ENCODE measurements around the gene CDKN2B.
"Not testable (repeated sequence)": the region's sequence is repeated elsewhere in the genome, so short reads cannot be mapped to it uniquely, and the experiment has no call there.

Gene CDKN2B

DNA sequence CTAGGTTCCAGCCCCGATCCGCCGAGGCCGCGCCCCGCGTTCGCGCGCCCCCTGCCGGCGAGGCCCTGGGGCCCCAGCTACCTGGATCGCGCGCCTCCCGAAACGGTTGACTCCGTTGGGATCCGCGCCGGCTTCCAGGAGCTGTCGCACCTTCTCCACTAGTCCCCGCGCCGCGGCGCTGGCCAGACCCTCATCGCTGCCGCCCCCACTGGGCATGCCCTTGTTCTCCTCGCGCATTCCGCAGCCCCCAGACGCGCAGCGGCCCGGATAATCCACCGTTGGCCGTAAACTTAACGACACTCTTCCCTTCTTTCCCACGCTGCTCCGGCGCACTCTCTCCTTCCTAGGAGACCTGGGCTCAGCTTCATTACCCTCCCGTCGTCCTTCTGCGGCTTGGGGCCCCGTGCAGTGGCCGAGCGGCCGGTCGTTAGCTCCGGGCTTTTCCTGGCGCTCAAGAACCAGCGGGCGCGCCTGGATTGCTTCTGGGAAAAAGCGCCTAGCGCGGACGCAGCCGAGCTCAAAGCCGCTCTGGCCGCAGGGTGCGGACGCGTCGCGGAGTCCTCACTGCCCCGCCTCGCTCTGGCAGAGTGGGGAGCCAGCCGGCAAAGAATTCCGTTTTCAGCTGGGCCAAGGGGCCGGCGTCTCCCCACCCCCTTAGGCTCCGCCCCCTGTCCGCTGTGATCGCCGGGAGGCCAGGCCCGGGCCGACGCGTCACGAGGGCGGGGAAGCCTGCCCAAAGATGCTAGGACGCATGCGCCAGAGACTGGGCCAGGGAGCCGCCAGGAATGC lies at the start of gene CDKN2B:
TSS of gene CDKN2B (minus strand) at position 589 of the 789 bp plus-strand sequence. CDS start at position 237, 352 bp downstream.
- DNase-seq (ENCODE audit: low read depth in 4 of 4, low spot score in 1 of 4): peak in 2 of 4 experiments; percentile 37 to 55

DNA sequence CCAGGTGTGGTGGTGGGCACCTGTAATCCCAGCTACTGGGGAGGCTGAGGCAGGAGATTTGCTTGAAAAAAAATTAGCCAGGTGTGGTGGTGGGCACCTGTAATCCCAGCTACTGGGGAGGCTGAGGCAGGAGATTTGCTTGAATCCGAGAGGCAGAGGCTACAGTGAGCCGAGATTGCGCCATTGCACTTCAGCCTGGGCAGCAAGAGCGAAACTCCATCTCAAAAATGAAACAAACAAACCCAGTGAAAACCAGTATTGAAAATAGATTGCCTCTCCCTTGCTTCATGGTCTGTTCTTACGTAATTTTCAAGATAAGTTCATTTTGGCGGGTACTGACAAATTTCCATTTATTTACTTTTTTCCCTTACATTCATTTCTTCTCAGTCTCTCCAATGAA lies 48.9 kb upstream of the CDKN2B start:
- DNase-seq (ENCODE audit: low read depth in 4 of 4, low spot score in 1 of 4): not testable (repeated sequence)

DNA sequence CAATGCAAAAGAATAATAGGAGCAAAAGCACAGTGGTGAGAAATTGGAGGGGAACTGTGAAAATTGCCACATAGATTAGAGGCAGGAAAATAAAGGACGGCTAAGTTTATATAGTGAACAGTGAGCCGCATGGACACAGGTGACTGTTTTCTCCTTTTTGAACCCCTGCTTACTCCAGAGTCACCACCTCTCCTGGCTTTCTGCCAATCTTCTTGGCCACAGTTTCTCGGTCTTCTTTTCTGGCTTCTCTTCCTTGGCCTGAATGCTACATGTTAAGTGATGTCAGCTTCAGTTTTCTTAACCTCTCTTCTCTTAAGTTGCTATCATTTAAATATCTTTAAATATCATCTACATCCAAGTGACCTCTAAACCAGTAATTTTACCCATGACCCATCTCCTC lies 47.3 kb upstream of the CDKN2B start:
- DNase-seq (ENCODE audit: low read depth in 4 of 4, low spot score in 1 of 4): no peak

GRCh38 chr9:22055090-22055489 lies 46.0 kb upstream of the CDKN2B start:
- no peak for DNase-seq (ENCODE audit: low read depth in 4 of 4, low spot score in 1 of 4)

GRCh38 chr9:22054529-22054928 lies 45.4 kb upstream of the CDKN2B start:
- no peak for DNase-seq (ENCODE audit: low read depth in 4 of 4, low spot score in 1 of 4)

DNA sequence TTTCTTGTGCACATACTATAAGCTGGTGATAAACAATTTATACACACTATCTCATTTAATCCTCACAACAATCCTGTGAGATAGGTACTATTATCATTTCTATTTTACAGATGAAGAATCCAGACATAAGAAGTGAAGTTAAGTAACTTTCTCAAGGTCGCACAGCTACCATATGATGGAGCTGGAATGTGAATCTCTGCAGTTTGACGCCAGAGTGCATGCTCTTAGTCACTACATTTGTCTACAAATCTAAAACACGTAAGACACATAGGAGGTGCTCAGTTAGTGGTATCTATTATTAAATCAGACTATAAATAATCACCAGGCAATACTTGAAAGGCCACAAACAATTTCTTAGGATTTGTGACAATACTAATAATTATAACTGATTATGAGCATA lies 45.0 kb upstream of the CDKN2B start:
- DNase-seq (ENCODE audit: low read depth in 4 of 4, low spot score in 1 of 4): no peak

DNA sequence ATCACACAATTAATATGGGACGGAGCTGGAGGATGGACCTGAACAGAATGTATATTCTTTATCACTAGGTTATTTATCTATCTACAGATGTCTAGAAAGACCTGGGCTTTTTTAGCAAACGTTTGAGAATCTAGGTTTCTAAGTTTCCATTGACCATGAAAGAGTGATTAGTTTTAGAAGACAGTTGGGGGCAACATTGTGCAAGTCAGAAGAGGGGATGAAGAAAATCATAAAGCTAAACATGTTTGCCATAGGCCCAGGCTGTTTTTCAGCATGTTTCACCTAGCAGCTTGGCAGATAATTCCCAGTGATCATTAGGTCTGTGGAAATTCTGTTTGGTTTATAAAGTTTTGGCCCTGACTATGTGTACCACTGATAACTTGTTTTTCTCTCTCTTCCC lies 44.1 kb upstream of the CDKN2B start:
- no peak for DNase-seq (ENCODE audit: low read depth in 4 of 4, low spot score in 1 of 4)

GRCh38 chr9:22052376-22052945 lies 43.4 kb upstream of the CDKN2B start:
- DNase-seq (ENCODE audit: low read depth in 4 of 4, low spot score in 1 of 4): peak; percentile 2 to 12 (median 7)

- DNase-seq (ENCODE audit: low read depth in 4 of 4, low spot score in 1 of 4): no peak
Observed at GRCh38 chr9:22050924-22051323, 41.8 kb upstream of the CDKN2B start.

GRCh38 chr9:22049411-22049810 lies 40.3 kb upstream of the CDKN2B start:
- no peak for DNase-seq (ENCODE audit: low read depth in 4 of 4, low spot score in 1 of 4)

- DNase-seq (ENCODE audit: low read depth in 4 of 4, low spot score in 1 of 4): no peak
Observed at GRCh38 chr9:22047596-22047995, 38.5 kb upstream of the CDKN2B start.

- no peak for DNase-seq (ENCODE audit: low read depth in 4 of 4, low spot score in 1 of 4)
Observed at GRCh38 chr9:22046243-22046885, 37.3 kb upstream of the CDKN2B start.

DNA sequence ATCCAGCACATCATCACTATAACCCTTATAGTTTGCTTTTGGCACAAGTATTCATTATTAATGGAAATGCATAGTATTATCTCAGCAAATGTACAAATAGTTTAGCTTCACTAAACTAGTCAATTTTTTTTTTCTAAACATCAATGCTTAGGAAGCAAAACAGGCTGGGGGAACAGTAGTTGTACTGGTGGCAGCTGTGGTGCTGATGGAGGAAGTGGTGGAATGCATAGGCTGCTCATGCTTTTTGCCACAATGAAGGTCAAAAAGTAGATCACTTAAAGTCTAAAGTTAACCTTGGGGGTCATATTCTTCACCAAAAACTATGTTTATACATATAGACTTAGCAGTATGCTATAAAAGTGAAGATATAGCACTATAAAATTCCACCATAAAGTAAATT lies 36.3 kb upstream of the CDKN2B start:
- DNase-seq (ENCODE audit: low read depth in 4 of 4, low spot score in 1 of 4): no peak

GRCh38 chr9:22044583-22044982 lies 35.5 kb upstream of the CDKN2B start:
- DNase-seq (ENCODE audit: low read depth in 4 of 4, low spot score in 1 of 4): no peak

- DNase-seq (ENCODE audit: low read depth in 4 of 4, low spot score in 1 of 4): no peak
Observed at GRCh38 chr9:22043928-22044327, 34.8 kb upstream of the CDKN2B start.

- DNase-seq (ENCODE audit: low read depth in 4 of 4, low spot score in 1 of 4): no peak
Observed at GRCh38 chr9:22041775-22042174, 32.7 kb upstream of the CDKN2B start.

- no peak for DNase-seq (ENCODE audit: low read depth in 4 of 4, low spot score in 1 of 4)
Observed at GRCh38 chr9:22041344-22041743, 32.2 kb upstream of the CDKN2B start.

DNA sequence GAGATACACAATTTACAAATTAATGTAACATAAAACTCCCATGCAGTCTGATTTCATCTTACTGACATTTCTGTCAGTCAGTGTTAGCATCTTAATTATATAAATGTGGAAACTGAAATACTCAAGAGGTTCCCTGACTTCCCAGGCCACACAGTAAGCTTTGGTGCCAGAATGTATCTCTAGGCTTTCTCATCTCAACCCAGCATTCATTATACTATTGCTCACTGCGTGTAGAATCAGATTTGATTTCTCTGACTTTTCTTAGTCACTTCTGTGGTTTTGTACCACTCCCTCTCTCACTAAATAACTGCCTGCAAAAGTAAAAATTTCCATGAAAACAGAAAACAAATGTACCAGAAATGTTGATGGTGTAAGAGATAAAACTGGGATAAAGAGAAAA lies 31.7 kb upstream of the CDKN2B start:
- no peak for DNase-seq (ENCODE audit: low read depth in 4 of 4, low spot score in 1 of 4)

DNA sequence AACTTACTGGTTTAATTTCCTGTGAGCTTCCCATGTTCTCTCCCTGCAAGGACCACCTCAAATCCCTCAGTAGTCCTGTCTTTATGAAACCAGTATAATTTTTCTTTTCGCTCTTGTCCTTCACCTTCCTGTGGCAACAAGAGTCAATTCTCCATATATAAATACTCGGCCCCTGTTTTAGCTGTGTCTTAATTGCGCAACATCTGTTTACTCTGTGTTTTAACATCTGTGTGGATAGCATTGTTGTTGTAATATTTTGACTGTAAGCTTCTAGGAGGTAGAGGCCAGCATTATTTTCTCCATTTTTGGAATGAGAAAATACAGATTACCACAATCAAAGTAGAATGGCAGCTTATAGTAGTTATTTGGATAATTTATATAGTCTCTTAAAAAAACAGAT lies 30.2 kb upstream of the CDKN2B start:
- DNase-seq (ENCODE audit: low read depth in 4 of 4, low spot score in 1 of 4): no peak

DNA sequence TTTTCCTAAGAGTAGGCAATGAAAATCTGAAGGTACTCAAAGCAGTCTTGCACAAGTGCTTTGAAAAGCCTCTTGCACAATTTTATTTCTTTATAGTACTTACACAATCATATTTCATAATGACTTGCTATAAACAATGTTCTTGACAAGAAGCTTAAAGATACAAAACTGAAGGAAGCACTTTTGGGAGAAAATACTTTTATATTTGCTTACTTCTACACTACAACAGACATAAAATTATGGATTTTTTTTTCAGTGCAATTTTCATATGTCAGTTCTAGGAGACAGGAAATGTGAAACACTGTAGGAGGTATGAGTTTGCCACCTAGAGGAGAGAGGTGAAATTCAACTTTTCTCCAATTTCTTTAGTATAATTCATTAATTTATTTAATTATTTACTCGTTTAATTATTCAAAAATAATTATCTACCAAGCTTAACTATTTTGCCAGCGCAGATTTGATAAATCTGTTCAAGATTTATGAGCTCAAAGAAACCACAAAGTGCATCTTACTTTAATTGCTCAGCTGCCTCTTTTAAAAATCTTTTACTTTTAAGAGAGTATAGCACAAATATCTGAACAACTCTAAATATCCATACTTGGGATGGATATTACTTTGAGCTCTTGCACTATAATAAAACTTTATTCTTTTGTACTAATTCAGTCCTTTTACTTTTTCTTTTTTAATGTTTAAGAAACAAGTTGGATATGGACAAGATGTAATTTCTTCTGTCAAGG lies 29.0 kb upstream of the CDKN2B start:
- DNase-seq (ENCODE audit: low read depth in 4 of 4, low spot score in 1 of 4): no peak

- no peak for DNase-seq (ENCODE audit: low read depth in 4 of 4, low spot score in 1 of 4)
Observed at GRCh38 chr9:22036866-22037626, 27.9 kb upstream of the CDKN2B start.
